ENCODE measurements around the gene GLT1D1.

GRCh38 chr12:128803788-128804187 is 49.5 kb upstream of the GLT1D1 start:
- TF ChIP-seq CTCF (IDR thresholded peaks at IDR 0.05; ENCODE audit: extremely low read depth in 1 of 2, insufficient read depth in 1 of 2, low read depth in 1 of 2, low read length in 2 of 2): no peak
- TF ChIP-seq MYC (IDR thresholded peaks at IDR 0.05; ENCODE audit: low read depth, low read length): no peak
- TF ChIP-seq POLR2A (IDR thresholded peaks at IDR 0.05; ENCODE audit: low read depth, low read length): no peak
- no peak for TF ChIP-seq POLR2AphosphoS5 (IDR thresholded peaks at IDR 0.05; ENCODE audit: insufficient read depth, low read depth, low read length)
- TF ChIP-seq FOS (IDR thresholded peaks at IDR 0.05; ENCODE audit: borderline replicate concordance, insufficient read depth, low read length): no peak
- TF ChIP-seq JUN (IDR thresholded peaks at IDR 0.05; ENCODE audit: borderline replicate concordance, insufficient read depth, insufficient read length, low read depth): no peak
- no peak for TF ChIP-seq EZH2 (IDR thresholded peaks at IDR 0.05; ENCODE audit: borderline replicate concordance, low read depth, low read length, severe bottlenecking)

All from endothelial cell of umbilical vein (primary cell).